Superior temporal gyrus (tissue), 1 donor: Measurements from ENCODE around the gene PHF13.
"Not testable (repeated sequence)": the region's sequence is repeated elsewhere in the genome, so short reads cannot be mapped to it uniquely, and the experiment has no call there.

ENCODE experiments used
- DNase-seq: peaks from one replicate; pipeline ENCODE4 v3.0.0-alpha.2; 2016; ENCODE audit errors: extremely low spot score

Gene PHF13

GRCh38 chr1:6587261-6588005, 26.1 kb upstream of the PHF13 start:
- peak; percentile 64 for DNase-seq

- no peak for DNase-seq
Measured at GRCh38 chr1:6588128-6588892, 25.2 kb upstream of the PHF13 start.

- no peak for DNase-seq
Measured at GRCh38 chr1:6588893-6589520, 24.5 kb upstream of the PHF13 start.

- no peak for DNase-seq
Measured at GRCh38 chr1:6590046-6590445, 23.5 kb upstream of the PHF13 start.

- DNase-seq: no peak
Measured at GRCh38 chr1:6591222-6591621, 22.3 kb upstream of the PHF13 start.

- no peak for DNase-seq
Measured at GRCh38 chr1:6591644-6592043, 21.9 kb upstream of the PHF13 start.

GRCh38 chr1:6592441-6592840, 21.1 kb upstream of the PHF13 start:
- no peak for DNase-seq

- DNase-seq: no peak
Measured at GRCh38 chr1:6592865-6593593, 20.5 kb upstream of the PHF13 start.

- no peak for DNase-seq
Measured at GRCh38 chr1:6593810-6594209, 19.7 kb upstream of the PHF13 start.

GRCh38 chr1:6594977-6595740, 18.4 kb upstream of the PHF13 start:
- no peak for DNase-seq

GRCh38 chr1:6596351-6596750, 17.2 kb upstream of the PHF13 start:
- no peak for DNase-seq

- DNase-seq: no peak
Measured at GRCh38 chr1:6596886-6597776, 16.4 kb upstream of the PHF13 start.

- no peak for DNase-seq
Measured at GRCh38 chr1:6597777-6598131, 15.8 kb upstream of the PHF13 start.

- no peak for DNase-seq
Measured at GRCh38 chr1:6599141-6599975, 14.2 kb upstream of the PHF13 start.

GRCh38 chr1:6599991-6600390, 13.5 kb upstream of the PHF13 start:
- not testable (repeated sequence) for DNase-seq

GRCh38 chr1:6600410-6601048, 13.0 kb upstream of the PHF13 start:
- DNase-seq: no peak

GRCh38 chr1:6601049-6601922, 12.2 kb upstream of the PHF13 start:
- peak; percentile 85 for DNase-seq
